GM18502 (cell line): ENCODE measurements around the gene DGKD.

Experiments used
- ATAC-seq: cut with Tn5 transposase; IDR thresholded peaks from one replicate; pipeline ENCODE4 v1.9.1; 2021; ENCODE audit warnings: mild to moderate bottlenecking; ENCODE audit not compliant: unreplicated experiment, poor library complexity

Gene DGKD

GRCh38 chr2:233469261-233470010 is 115.1 kb downstream of the DGKD start:
- ATAC-seq, result no peak

GRCh38 chr2:233470011-233470687 is 115.9 kb downstream of the DGKD start:
- ATAC-seq, result no peak

- ATAC-seq, result no peak
Measured at GRCh38 chr2:233470839-233471238, 116.5 kb downstream of the DGKD start.

- ATAC-seq, result no peak
Measured at GRCh38 chr2:233471291-233472035, 117.2 kb downstream of the DGKD start.

GRCh38 chr2:233473386-233473791 is 119.1 kb downstream of the DGKD start:
- ATAC-seq, result no peak

- no peak for ATAC-seq
Measured at GRCh38 chr2:233473878-233474277, 119.6 kb downstream of the DGKD start.

GRCh38 chr2:233474308-233475160 is 120.2 kb downstream of the DGKD start:
- ATAC-seq, result no peak

- no peak for ATAC-seq
Measured at GRCh38 chr2:233476063-233476410, 121.7 kb downstream of the DGKD start.

GRCh38 chr2:233476651-233477547 is 122.6 kb downstream of the DGKD start:
- ATAC-seq, result no peak

GRCh38 chr2:233477548-233478433 is 123.5 kb downstream of the DGKD start:
- no peak for ATAC-seq

GRCh38 chr2:233479616-233480489 is 125.6 kb downstream of the DGKD start:
- no peak for ATAC-seq

GRCh38 chr2:233480490-233481202 is 126.4 kb downstream of the DGKD start:
- no peak for ATAC-seq

GRCh38 chr2:233481368-233482142 is 127.3 kb downstream of the DGKD start:
- no peak for ATAC-seq

- no peak for ATAC-seq
Measured at GRCh38 chr2:233482616-233483015, 128.3 kb downstream of the DGKD start.

- ATAC-seq, result no peak
Measured at GRCh38 chr2:233485726-233486125, 131.4 kb downstream of the DGKD start.

- ATAC-seq, result no peak
Measured at GRCh38 chr2:233486357-233486756, 132.1 kb downstream of the DGKD start.
